SU-DHL-6 (cell line): ENCODE results near the gene MTCL1.

Experiments
- H2AFZ ChIP-seq: fragments of 200-600 bp; sonication (generic); 2 replicates; pipeline ENCODE4 v1.6.1; 2014; ENCODE audit warnings: low read depth, mild to moderate bottlenecking, moderate library complexity, mixed read lengths, antibody characterized with exemption, low read length; ENCODE audit not compliant: severe bottlenecking
- H3F3A ChIP-seq: fragments of 200-600 bp; shearing (Covaris generic); 2 replicates; pipeline ENCODE4 v1.6.0; 2016; ENCODE audit warnings: antibody characterized with exemption, mild to moderate bottlenecking; ENCODE audit not compliant: insufficient read depth
- H3K27ac ChIP-seq: fragments of 200-600 bp; sonication (generic); 2 replicates; pipeline ENCODE4 v1.5.1; 2016; ENCODE audit warnings: low read depth, mild to moderate bottlenecking, low read length, moderate library complexity, mixed read lengths
- H3K27me3 ChIP-seq: fragments of 200-600 bp; sonication (generic), shearing (Covaris generic); 2 replicates; pipeline ENCODE4 v1.6.0; 2014; ENCODE audit warnings: mild to moderate bottlenecking, low read length
- H3K36me3 ChIP-seq: fragments of 200-600 bp; sonication (generic); 2 replicates; pipeline ENCODE4 v1.6.1; 2014; ENCODE audit warnings: mild to moderate bottlenecking, low read length, mixed read lengths
- H3K4me2 ChIP-seq: fragments of 300-600, 200-600 bp; shearing (Covaris generic), sonication (generic); 2 replicates; pipeline ENCODE4 v1.6.0; 2014; ENCODE audit warnings: low read length, low read depth, mild to moderate bottlenecking; ENCODE audit not compliant: poor library complexity, severe bottlenecking
- H3K4me3 ChIP-seq: fragments of 200-600 bp; sonication (generic); 2 replicates; pipeline ENCODE4 v1.5.1; 2014; ENCODE audit warnings: antibody characterized with exemption, low read length, mild to moderate bottlenecking, mixed read lengths; ENCODE audit not compliant: insufficient read depth, poor library complexity, severe bottlenecking
- H3K79me2 ChIP-seq: fragments of 200-600 bp; sonication (generic); 2 replicates; pipeline ENCODE4 v1.6.1; 2014; ENCODE audit warnings: mild to moderate bottlenecking, low read length, moderate library complexity; ENCODE audit not compliant: insufficient read depth
- H3K9ac ChIP-seq: fragments of 200-600 bp; sonication (generic); 2 replicates; pipeline ENCODE4 v1.7.0; 2014; ENCODE audit warnings: mild to moderate bottlenecking, low read length
- H3K9me2 ChIP-seq: fragments of 200-600 bp; sonication (generic); replicated peaks from 2 replicates; pipeline ENCODE4 v1.6.1; 2014; ENCODE audit warnings: low read length; ENCODE audit not compliant: insufficient read depth
- H3K9me3 ChIP-seq: fragments of 200-600 bp; sonication (generic); 2 replicates; pipeline ENCODE4 v1.6.1; 2014; ENCODE audit warnings: low read length, mixed read lengths; ENCODE audit not compliant: insufficient read depth
- H4K20me1 ChIP-seq: fragments of 200-600 bp; sonication (generic); 2 replicates; pipeline ENCODE4 v1.6.1; 2014; ENCODE audit warnings: low read depth, mild to moderate bottlenecking, antibody characterized with exemption, low read length, moderate library complexity, mixed read lengths
- CTCF ChIP-seq: fragments of 200-600 bp; sonication (generic); IDR thresholded peaks from one replicate; pipeline ENCODE4 v1.5.1; 2017; ENCODE audit warnings: antibody characterized with exemption, mild to moderate bottlenecking, low read length, moderate library complexity; ENCODE audit not compliant: insufficient read depth, poor library complexity, severe bottlenecking
- EZH2phosphoT487 ChIP-seq: fragments of 200-600 bp; sonication (generic), shearing (Covaris generic); conservative IDR thresholded peaks from 2 replicates; pipeline ENCODE4 v1.6.1; 2018; ENCODE audit warnings: mild to moderate bottlenecking, antibody characterized with exemption, low read length, moderate library complexity, mixed read lengths

Gene MTCL1

GRCh38 chr18:8854550-8854949 is 149.2 kb downstream of the MTCL1 start:
- Histone ChIP-seq H4K20me1 (no peaks in the 10 kb centered on the region), H3K79me2 (no peaks in the 10 kb centered on the region), H3K9me3 (no peaks in the 10 kb centered on the region), H2AFZ (no peak overlapping the region), H3F3A (no peaks in the 10 kb centered on the region), H3K36me3 (no peaks in the 10 kb centered on the region), H3K9ac (no peak overlapping the region), H3K27ac (no peak overlapping the region), H3K27me3 (no peaks in the 10 kb centered on the region; the same call in 1 of the 2 replicates), H3K4me2 (no peak overlapping the region), H3K9me2 (no peaks in the 10 kb centered on the region), H3K4me3 (no peak overlapping the region)
- TF ChIP-seq CTCF: no peak
- no peak for TF ChIP-seq EZH2phosphoT487

- no peak overlapping the region for H3K4me3 ChIP-seq
- H3K27me3 ChIP-seq: no peaks in the 10 kb centered on the region; the same call in 1 of the 2 replicates
- H3K9ac ChIP-seq: no peak overlapping the region
- no peaks in the 10 kb centered on the region for H3K9me2 ChIP-seq
- no peak overlapping the region for H3K4me2 ChIP-seq
- H3F3A ChIP-seq: no peaks in the 10 kb centered on the region
- no peak overlapping the region for H2AFZ ChIP-seq
- TF ChIP-seq CTCF (no peak), EZH2phosphoT487 (no peak)
- no peaks in the 10 kb centered on the region for H3K9me3 ChIP-seq
- no peaks in the 10 kb centered on the region for H4K20me1 ChIP-seq
- H3K36me3 ChIP-seq: no peaks in the 10 kb centered on the region
- no peaks in the 10 kb centered on the region for H3K79me2 ChIP-seq
- no peak overlapping the region for H3K27ac ChIP-seq
Observed at GRCh38 chr18:8854962-8855361, 149.6 kb downstream of the MTCL1 start.

GRCh38 chr18:8856212-8856611 is 150.9 kb downstream of the MTCL1 start:
- TF ChIP-seq EZH2phosphoT487: no peak
- TF ChIP-seq CTCF: no peak
- Histone ChIP-seq H4K20me1 (no peaks in the 10 kb centered on the region), H3K36me3 (no peaks in the 10 kb centered on the region), H3K9ac (no peak overlapping the region), H3K4me3 (no peak overlapping the region), H3K79me2 (no peaks in the 10 kb centered on the region), H3K27ac (no peak overlapping the region), H3F3A (no peaks in the 10 kb centered on the region), H3K9me2 (no peaks in the 10 kb centered on the region), H3K9me3 (no peaks in the 10 kb centered on the region), H3K4me2 (no peak overlapping the region), H2AFZ (no peak overlapping the region), H3K27me3 (no peaks in the 10 kb centered on the region)
